PFSK-1 (cell line): ENCODE measurements around the gene CCNJL.

Source experiments
- FOXP2 ChIP-seq: optimal IDR thresholded peaks from 2 replicates; pipeline ENCODE3; 2011; ENCODE audit warnings: borderline replicate concordance, control low read depth, inconsistent platforms; ENCODE audit not compliant: insufficient read depth; ENCODE audit errors: extremely low read length, extremely low read depth
- POLR2AphosphoS5 ChIP-seq: IDR thresholded peaks from 2 replicates; pipeline ENCODE4 v1.6.1; 2012; ENCODE audit warnings: low read depth, mild to moderate bottlenecking, control low read depth, low read length, moderate library complexity
- REST ChIP-seq, 2 experiments: IDR thresholded peaks; 2 replicates each; pipeline versions ENCODE4 v1.6.1 to v1.8.0; 2011 to 2012; ENCODE audit warnings: low read depth in 2 of 2, low read length in 2 of 2, control low read depth in 1 of 2, inconsistent platforms in 1 of 2, mild to moderate bottlenecking in 1 of 2, moderate library complexity in 1 of 2; ENCODE audit not compliant: insufficient read depth in 1 of 2
- SIN3A ChIP-seq: IDR thresholded peaks from 2 replicates; pipeline ENCODE4 v1.6.1; 2012; ENCODE audit warnings: mild to moderate bottlenecking, low read length, moderate library complexity, borderline replicate concordance; ENCODE audit not compliant: insufficient read depth
- TAF1 ChIP-seq: IDR thresholded peaks from 2 replicates; pipeline ENCODE4 v1.6.1; 2012; ENCODE audit warnings: low read length, control low read depth, borderline replicate concordance; ENCODE audit not compliant: insufficient read depth

Gene CCNJL

DNA sequence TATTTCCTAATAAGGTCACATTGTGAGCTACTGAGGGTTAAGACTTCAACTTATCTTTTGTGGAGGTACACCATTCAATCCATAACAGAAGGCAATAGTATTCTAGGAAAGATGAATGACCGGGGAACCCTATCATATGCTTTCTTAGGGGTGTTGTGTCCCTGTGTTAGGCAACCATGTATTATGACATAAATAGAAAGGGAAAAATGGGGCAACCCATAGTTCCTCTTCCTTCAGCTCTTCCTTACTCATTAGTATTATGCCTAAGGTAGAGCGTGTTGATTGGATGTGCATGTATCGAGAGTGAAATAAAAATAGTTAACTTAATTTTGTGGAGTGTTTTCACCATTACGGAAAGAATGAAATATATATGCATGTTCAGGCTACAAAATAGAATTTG is 6.0 kb upstream of the CCNJL start:
- TF ChIP-seq SIN3A (no peak), FOXP2 (no peak), REST (IDR thresholded peaks at IDR 0.05; ENCODE audit: insufficient read depth in 1 of 2, low read depth in 2 of 2, low read length in 2 of 2) (no peak), TAF1 (no peak), POLR2AphosphoS5 (no peak)

DNA sequence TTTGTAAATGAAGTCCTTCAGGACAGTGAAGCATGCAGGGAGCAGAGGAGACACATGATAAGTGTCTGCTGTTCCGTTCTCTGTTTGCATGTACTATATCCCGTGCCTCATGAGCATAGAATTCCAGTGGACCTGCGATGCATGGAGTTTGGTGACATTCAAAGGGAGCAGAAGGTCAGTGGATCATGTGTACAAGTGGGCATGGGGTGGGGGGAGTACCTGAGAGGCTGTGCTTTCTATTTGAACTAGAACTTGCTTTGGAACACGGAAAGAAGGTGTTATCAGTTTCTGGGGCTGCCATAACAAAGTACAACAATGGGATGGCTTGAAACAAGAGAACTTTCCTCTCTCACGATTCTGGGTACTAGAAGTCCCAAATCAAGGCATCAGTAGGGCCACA is 5.1 kb upstream of the CCNJL start:
- TF ChIP-seq POLR2AphosphoS5 (no peak), TAF1 (no peak), FOXP2 (no peak), REST (IDR thresholded peaks at IDR 0.05; ENCODE audit: insufficient read depth in 1 of 2, low read depth in 2 of 2, low read length in 2 of 2) (no peak), SIN3A (no peak)

GRCh38 chr5:160315968-160316367 is 3.6 kb upstream of the CCNJL start:
- TF ChIP-seq FOXP2, result no peak

- no peak for TF ChIP-seq REST (IDR thresholded peaks at IDR 0.05; ENCODE audit: insufficient read depth in 1 of 2, low read depth in 2 of 2, low read length in 2 of 2)
- no peak for TF ChIP-seq TAF1
- TF ChIP-seq SIN3A, result no peak
- no peak for TF ChIP-seq FOXP2
- TF ChIP-seq POLR2AphosphoS5, result no peak
These were observed 780 bp upstream of the CCNJL start for GRCh38 chr5:160312960-160313727.

DNA sequence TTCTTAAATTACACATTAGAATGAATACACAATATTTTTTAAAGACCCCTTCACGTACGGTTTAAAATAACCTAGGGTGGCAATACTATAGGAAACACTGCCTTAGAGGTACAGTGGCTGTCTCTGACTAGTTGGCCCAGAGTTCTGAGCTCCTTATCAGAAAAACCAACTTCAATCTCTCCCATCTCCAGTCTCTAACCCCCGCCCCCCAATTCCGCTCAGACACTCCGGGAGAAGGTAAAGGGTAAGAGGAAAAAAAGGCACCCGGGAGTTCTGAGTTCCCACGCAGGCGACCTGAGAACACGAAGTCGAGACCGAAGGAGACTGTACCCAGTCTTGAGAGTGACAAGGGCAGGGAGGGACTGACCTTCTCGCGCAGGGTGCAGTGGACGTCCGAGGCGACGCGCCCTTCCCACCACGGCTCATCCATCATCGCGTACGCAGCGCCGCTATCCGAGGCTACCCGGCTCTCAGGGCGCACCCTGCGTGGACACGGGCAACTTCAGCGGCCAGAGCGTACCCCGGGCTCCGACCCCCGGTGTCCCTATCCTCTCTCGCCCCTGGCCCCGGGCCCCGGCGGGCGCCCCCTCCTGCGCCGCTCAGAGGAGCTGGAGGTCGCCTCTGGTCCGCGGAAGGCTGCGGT is 752 bp downstream of the CCNJL start:
- TF ChIP-seq REST (IDR thresholded peaks at IDR 0.05; ENCODE audit: insufficient read depth in 1 of 2, low read depth in 2 of 2, low read length in 2 of 2) (no peak), POLR2AphosphoS5 (no peak), FOXP2 (no peak)
